Measurements from ENCODE around the gene RMDN3. TPM values are rescaled to one million over a fixed set of nuclear protein-coding genes. Genes with fewer than 3 reads are reported as not detected.
A peak's percentile ranks its signal among the peaks of the same experiment; 100 is the strongest.

The RMDN3 gene
- total RNA-seq, 1 donor from 2014 or later: 34.6 TPM

GRCh38 chr15:40694688-40695468, 60.2 kb downstream of the RMDN3 start, which contains the start of gene RAD51:
RAD51 (plus strand) TSS chr15:40695174; CDS start chr15:40698759, 3,585 bp downstream.
- peak; percentile 95 for DNase-seq (ENCODE audit: low spot score)

DNA sequence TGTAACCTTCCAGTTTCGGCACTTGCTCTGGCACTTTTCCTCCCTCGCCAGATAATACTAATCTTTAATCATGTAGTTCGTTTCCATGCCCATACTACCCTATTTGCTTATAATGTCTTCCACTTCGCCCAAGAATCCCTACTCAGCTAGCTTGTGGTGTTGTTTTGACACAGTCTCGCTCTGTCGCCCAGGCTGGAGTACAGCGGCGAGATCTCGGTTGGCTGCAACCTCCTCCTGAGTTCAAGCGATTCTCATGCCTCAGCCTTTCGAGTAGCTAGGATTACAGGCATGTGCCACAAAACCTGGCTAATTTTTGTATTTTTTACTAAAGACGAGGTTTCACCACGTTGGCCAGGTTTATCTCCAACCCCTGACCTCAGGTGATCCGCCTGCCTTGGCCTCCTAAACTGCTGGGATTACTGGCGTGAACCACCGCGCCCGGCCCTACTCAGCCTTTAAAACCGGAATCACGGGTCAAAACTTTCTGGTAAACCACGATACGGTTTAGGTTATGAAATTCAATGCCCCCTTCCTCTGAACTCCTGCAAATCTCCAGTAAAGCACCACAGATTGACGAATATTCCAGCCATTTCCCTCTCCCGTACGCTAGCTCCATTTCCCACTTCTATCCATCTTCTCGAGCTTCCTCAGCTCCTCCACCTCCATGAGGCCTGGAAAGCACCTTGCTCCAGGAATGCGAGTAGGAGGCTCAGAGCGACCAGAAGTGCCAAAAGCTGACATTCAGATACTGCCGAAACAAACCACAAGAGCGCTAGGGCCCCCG, 61.0 kb downstream of the RMDN3 start:
- no peak for DNase-seq (ENCODE audit: low spot score)

DNA sequence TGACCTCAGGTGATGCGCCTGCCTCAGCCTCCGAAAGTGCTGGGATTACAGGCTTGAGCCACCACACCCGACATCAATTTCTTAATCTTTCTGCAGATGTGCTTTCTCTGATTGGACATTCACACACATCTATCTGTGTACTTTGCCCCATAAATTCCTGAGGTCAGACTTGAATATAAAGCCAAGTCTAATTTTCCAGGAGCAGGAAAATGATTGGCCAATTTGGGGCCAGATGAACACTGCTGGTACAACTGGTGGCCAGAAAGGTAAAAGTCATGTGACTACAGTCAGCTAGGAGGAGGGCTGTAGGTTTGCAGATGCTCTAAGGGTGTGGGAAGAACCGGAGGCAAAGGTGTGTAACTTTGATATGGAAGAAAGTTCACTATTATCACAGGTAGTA, 63.3 kb downstream of the RMDN3 start:
- no peak for DNase-seq (ENCODE audit: low spot score)

GRCh38 chr15:40688932-40689799, 65.9 kb downstream of the RMDN3 start:
- no peak for DNase-seq (ENCODE audit: low spot score)

Other genes starting within 250 kb of the RMDN3 start
- gene CCDC32, start 190.2 kb downstream of the RMDN3 start, total RNA-seq: 28.9 TPM
- 8.4 TPM for gene RPUSD2, start 186.0 kb downstream of the RMDN3 start, total RNA-seq
- gene KNL1, start 161.0 kb downstream of the RMDN3 start, total RNA-seq: 1.2 TPM
- 0.68 TPM for gene RAD51, start 60.1 kb downstream of the RMDN3 start, total RNA-seq
- 7.4 TPM for gene GCHFR, start 8.8 kb upstream of the RMDN3 start, total RNA-seq
- gene C15orf62, start 14.7 kb upstream of the RMDN3 start, total RNA-seq: 0.52 TPM
- gene ZFYVE19, start 51.8 kb upstream of the RMDN3 start, total RNA-seq: 26.0 TPM
- 51.3 TPM for gene DNAJC17, start 52.2 kb upstream of the RMDN3 start, total RNA-seq
- gene PPP1R14D, start 73.5 kb upstream of the RMDN3 start, total RNA-seq: not detected
- gene SPINT1, start 88.8 kb upstream of the RMDN3 start, total RNA-seq: 138 TPM
- 31.4 TPM for gene RHOV, start 119.0 kb upstream of the RMDN3 start, total RNA-seq
- 30.0 TPM for gene VPS18, start 139.2 kb upstream of the RMDN3 start, total RNA-seq
- 15.2 TPM for gene DLL4, start 174.1 kb upstream of the RMDN3 start, total RNA-seq
- gene CHAC1, start 198.2 kb upstream of the RMDN3 start, total RNA-seq: 9.2 TPM

Data from ureter (tissue), 1 donor.